ENCODE results near the gene BNIP3. TPM values are rescaled to one million over a fixed set of nuclear protein-coding genes. Genes with fewer than 3 reads are reported as not detected.

The BNIP3 gene
- total RNA-seq, 1 donor from 2014 or later, result 29.2 TPM

DNA sequence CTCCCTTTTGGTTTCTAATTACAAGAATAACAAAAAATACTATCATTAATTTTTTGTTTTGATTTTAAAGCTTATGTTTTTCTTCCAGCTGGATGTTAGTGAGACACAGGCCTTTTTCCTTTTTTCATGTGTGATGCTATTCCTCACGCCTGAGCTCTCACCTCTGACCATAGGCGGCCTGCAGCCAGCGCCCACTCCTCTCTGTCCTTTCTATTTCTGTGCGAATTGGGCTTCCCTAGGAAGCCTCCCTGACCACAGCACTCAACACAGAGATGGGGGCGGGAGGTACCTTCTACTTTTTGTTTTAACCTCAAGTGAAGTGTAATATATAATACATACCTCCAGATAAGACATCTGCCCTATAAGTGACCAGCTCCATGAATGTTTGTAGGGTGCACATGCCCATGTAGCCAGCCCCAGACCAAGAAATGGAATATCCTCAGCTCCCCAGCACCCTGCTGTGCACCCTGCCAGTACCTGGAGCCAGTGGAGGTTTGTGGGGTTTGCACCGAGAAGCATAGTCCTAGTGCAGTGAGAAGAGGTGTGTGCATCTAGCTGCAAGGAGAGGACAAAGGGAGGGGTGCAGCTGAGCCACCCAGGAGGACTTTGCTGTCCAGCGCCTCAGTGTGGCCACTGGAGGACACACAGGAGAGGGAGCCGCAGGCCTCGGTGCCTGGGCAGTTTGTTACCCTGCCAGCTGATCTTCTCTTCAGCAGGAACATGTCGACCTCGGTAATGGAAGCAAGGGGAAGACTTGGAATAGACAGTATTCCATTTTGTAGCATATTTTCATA is 38.5 kb downstream of the BNIP3 start:
- Mint-ChIP-seq H3K27me3 (ENCODE audit: unreplicated experiment) (no peaks in the 10 kb centered on the region), H3K4me1 (ENCODE audit: unreplicated experiment) (peaks cover 53% of the 10 kb centered on the region), H3K27ac (ENCODE audit: unreplicated experiment) (peak overlapping the region; percentile 46), H3K4me3 (ENCODE audit: unreplicated experiment) (no peak overlapping the region), H3K9me3 (ENCODE audit: unreplicated experiment) (no peaks in the 10 kb centered on the region), H3K36me3 (ENCODE audit: unreplicated experiment) (peaks cover 47% of the 10 kb centered on the region)
- DNase-seq (ENCODE audit: extremely low spot score, unreplicated experiment), result no peak
- TF ChIP-seq, protein P1, sequence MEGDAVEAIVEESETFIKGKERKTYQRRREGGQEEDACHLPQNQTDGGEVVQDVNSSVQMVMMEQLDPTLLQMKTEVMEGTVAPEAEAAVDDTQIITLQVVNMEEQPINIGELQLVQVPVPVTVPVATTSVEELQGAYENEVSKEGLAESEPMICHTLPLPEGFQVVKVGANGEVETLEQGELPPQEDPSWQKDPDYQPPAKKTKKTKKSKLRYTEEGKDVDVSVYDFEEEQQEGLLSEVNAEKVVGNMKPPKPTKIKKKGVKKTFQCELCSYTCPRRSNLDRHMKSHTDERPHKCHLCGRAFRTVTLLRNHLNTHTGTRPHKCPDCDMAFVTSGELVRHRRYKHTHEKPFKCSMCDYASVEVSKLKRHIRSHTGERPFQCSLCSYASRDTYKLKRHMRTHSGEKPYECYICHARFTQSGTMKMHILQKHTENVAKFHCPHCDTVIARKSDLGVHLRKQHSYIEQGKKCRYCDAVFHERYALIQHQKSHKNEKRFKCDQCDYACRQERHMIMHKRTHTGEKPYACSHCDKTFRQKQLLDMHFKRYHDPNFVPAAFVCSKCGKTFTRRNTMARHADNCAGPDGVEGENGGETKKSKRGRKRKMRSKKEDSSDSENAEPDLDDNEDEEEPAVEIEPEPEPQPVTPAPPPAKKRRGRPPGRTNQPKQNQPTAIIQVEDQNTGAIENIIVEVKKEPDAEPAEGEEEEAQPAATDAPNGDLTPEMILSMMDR (IDR thresholded peaks at IDR 0.05), result peak; percentile 41

DNA sequence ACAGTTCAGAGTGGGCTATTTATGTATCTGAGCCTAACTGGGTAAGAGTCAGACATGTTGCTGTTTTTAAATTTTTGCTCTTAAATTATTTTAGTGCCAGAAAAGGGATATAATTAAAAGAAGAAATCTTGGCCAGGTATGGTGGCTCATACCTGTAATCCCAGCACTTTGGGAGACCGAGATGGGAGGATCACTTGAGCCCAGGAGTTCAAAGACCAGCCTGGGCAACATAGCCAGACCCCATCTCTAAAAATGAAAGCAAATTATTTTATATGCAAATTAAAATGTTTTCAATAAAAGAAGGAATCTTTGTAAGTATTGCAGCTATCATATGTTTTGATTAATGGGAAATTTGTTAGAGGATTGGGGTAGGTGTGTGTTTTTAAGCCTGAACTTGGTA is 39.3 kb downstream of the BNIP3 start:
- Mint-ChIP-seq H3K36me3 (ENCODE audit: unreplicated experiment) (peaks cover 48% of the 10 kb centered on the region), H3K4me3 (ENCODE audit: unreplicated experiment) (no peak overlapping the region)
- TF ChIP-seq, protein P1 (IDR thresholded peaks at IDR 0.05), result no peak

DNA sequence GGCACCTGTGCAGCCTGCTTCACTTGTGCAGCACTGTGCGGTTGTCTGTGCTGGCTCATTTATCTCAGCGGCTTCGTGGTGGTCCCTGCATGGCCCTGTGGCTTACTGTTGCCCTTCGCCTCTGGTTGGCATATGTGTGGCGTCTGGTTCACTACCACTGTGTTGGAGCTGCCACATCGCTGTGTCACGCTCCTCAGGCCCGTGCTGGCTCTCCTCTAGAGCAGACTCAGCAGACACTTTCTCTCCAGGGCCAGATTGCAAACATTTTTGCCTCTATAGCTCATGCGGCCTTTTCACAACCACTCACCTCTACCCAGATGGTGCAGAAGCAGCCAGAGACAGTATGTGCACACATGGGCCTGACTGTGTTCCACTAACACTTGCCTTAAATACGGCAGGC is 43.0 kb downstream of the BNIP3 start:
- no peaks in the 10 kb centered on the region for H3K9me3 Mint-ChIP-seq (ENCODE audit: unreplicated experiment)
- no peak overlapping the region for H3K27ac Mint-ChIP-seq (ENCODE audit: unreplicated experiment)
- no peak for DNase-seq (ENCODE audit: extremely low spot score, unreplicated experiment)
- TF ChIP-seq, protein P1 (IDR thresholded peaks at IDR 0.05), result no peak
- no peaks in the 10 kb centered on the region for H3K27me3 Mint-ChIP-seq (ENCODE audit: unreplicated experiment)
- peaks cover 38% of the 10 kb centered on the region for H3K36me3 Mint-ChIP-seq (ENCODE audit: unreplicated experiment)
- H3K4me3 Mint-ChIP-seq (ENCODE audit: unreplicated experiment), result no peak overlapping the region
- H3K4me1 Mint-ChIP-seq (ENCODE audit: unreplicated experiment), result peaks cover 19% of the 10 kb centered on the region

More for the DNA sequence above, 39.3 kb downstream of the BNIP3 start:
- H3K9me3 Mint-ChIP-seq (ENCODE audit: unreplicated experiment), result no peaks in the 10 kb centered on the region
- H3K4me1 Mint-ChIP-seq (ENCODE audit: unreplicated experiment), result peaks cover 45% of the 10 kb centered on the region
- H3K27me3 Mint-ChIP-seq (ENCODE audit: unreplicated experiment), result no peaks in the 10 kb centered on the region
- DNase-seq (ENCODE audit: extremely low spot score, unreplicated experiment), result no peak
- peak overlapping the region; percentile 43 for H3K27ac Mint-ChIP-seq (ENCODE audit: unreplicated experiment)

DNA sequence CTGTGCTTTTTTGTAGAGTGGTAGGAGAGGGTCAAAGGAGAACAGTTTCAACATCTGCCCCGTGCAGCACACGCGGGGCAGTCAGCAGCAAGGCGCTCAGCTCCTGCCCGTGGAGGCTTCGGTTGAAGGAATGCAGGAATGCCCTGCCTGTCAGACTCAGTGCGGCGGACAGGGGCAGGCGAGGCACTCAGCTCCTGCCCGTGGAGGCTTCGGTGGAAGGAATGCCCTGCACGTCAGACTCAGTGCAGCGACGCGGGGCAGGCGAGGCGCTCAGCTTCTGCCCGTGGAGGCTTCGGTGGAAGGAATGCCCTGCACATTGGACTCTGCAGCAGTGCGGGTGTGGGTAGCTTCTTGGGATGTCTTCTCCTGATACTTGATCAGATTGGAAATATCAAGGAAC is 43.9 kb downstream of the BNIP3 start:
- TF ChIP-seq, protein P1 (IDR thresholded peaks at IDR 0.05), result no peak
- Mint-ChIP-seq H3K27me3 (ENCODE audit: unreplicated experiment) (no peaks in the 10 kb centered on the region), H3K27ac (ENCODE audit: unreplicated experiment) (no peak overlapping the region), H3K4me1 (ENCODE audit: unreplicated experiment) (peaks cover 19% of the 10 kb centered on the region), H3K9me3 (ENCODE audit: unreplicated experiment) (no peaks in the 10 kb centered on the region), H3K36me3 (ENCODE audit: unreplicated experiment) (peaks cover 38% of the 10 kb centered on the region), H3K4me3 (ENCODE audit: unreplicated experiment) (no peak overlapping the region)
- DNase-seq (ENCODE audit: extremely low spot score, unreplicated experiment), result no peak

DNA sequence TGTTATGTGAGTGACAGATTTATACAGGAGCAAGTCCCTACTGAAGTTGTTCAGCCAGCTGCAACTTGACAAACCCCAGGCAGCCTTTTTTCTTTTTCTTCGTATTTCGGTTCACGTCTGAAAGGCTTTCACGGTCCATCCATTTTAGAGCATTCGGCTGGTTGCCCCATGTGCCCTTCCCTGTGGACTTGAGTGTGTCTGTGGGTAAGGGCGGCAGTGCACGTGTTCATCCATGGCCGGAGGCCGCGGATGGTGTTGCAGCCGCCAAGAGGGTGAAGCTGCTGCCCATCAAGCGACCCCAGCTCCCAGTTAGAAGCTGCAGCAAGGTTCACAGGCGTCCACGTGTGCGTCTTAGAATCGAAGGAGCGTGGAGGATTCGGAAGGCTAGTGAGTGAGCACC is 45.0 kb downstream of the BNIP3 start:
- no peak overlapping the region for H3K4me3 Mint-ChIP-seq (ENCODE audit: unreplicated experiment)
- peaks cover 23% of the 10 kb centered on the region for H3K4me1 Mint-ChIP-seq (ENCODE audit: unreplicated experiment)
- H3K27ac Mint-ChIP-seq (ENCODE audit: unreplicated experiment), result no peak overlapping the region
- peaks cover 38% of the 10 kb centered on the region for H3K36me3 Mint-ChIP-seq (ENCODE audit: unreplicated experiment)
- TF ChIP-seq, protein P1 (IDR thresholded peaks at IDR 0.05), result no peak
- H3K27me3 Mint-ChIP-seq (ENCODE audit: unreplicated experiment), result no peaks in the 10 kb centered on the region
- H3K9me3 Mint-ChIP-seq (ENCODE audit: unreplicated experiment), result no peaks in the 10 kb centered on the region
- no peak for DNase-seq (ENCODE audit: extremely low spot score, unreplicated experiment)

Measured in osteocyte (in vitro differentiated cells).